Smooth muscle cell (in vitro differentiated cells): ENCODE data around the gene PRR12. TPM values are rescaled to one million over a fixed set of nuclear protein-coding genes. Genes with fewer than 3 reads are reported as not detected.

Source experiments
- DNase-seq: peaks from one replicate; lab custom pipeline; 2025; ENCODE audit not compliant: unreplicated experiment; lab: John Stamatoyannopoulos, UW
- H2AFZ ChIP-seq: fragments of 200-600 bp; sonication (generic); 2 replicates; pipeline ENCODE4 v1.6.0; 2016; ENCODE audit warnings: antibody characterized with exemption, low read depth, mild to moderate bottlenecking
- H3F3A ChIP-seq: fragments of 200-600 bp; sonication (generic); 2 replicates; pipeline ENCODE4 v1.6.0; 2017; ENCODE audit warnings: antibody characterized with exemption, low read depth
- H3K27ac ChIP-seq: fragments of 200-600 bp; sonication (generic); 2 replicates; pipeline ENCODE4 v1.5.1; 2016; ENCODE audit warnings: low read depth, mild to moderate bottlenecking
- H3K27me3 ChIP-seq: fragments of 200-600 bp; sonication (generic); 2 replicates; pipeline ENCODE4 v1.6.1; 2016; ENCODE audit warnings: low read depth, mild to moderate bottlenecking
- H3K36me3 ChIP-seq: fragments of 200-600 bp; sonication (generic); 2 replicates; pipeline ENCODE4 v1.5.1; 2016; ENCODE audit warnings: low read depth
- H3K4me1 ChIP-seq: fragments of 200-600 bp; sonication (generic); 2 replicates; pipeline ENCODE4 v1.5.1; 2016; ENCODE audit warnings: low read depth
- H3K4me2 ChIP-seq: fragments of 200-600 bp; sonication (generic); 2 replicates; pipeline ENCODE4 v1.6.0; 2016; ENCODE audit warnings: mild to moderate bottlenecking
- H3K4me3 ChIP-seq: fragments of 200-600 bp; sonication (generic); 2 replicates; pipeline ENCODE4 v1.5.1; 2016; ENCODE audit warnings: mild to moderate bottlenecking
- H3K79me2 ChIP-seq: fragments of 200-600 bp; sonication (generic); 2 replicates; pipeline ENCODE4 v1.6.0; 2016; ENCODE audit warnings: low read depth, mild to moderate bottlenecking
- H3K9ac ChIP-seq: fragments of 200-600 bp; sonication (generic); 2 replicates; pipeline ENCODE4 v1.6.0; 2016; ENCODE audit warnings: low read depth
- H3K9me3 ChIP-seq: fragments of 200-600 bp; sonication (generic); replicated peaks from 2 replicates; pipeline ENCODE4 v1.5.1; 2016; ENCODE audit warnings: low read depth
- H4K20me1 ChIP-seq: fragments of 200-600 bp; sonication (generic); 2 replicates; pipeline ENCODE4 v1.6.0; 2016; ENCODE audit warnings: low read depth
- WGBS: methylation state at CpG from one replicate; pipeline ENCODE4 v1.1.7; 2016; ENCODE audit warnings: low lambda C conversion rate; 5-methylcytosine and 5-hydroxymethylcytosine counted together
- polyA plus RNA-seq: library from polyadenylated mRNA; unstranded; fragments of >200 nt; fragmentation: Nextera tagmentation; extraction: Ambion mirVana; gene quantifications from 2 replicates; pipeline ENCODE4 v1.2.1, GENCODE V29; 2016
- total RNA-seq: library from RNA; depleted of rRNA; stranded (reverse); fragments of >200 nt; gene quantifications from 2 replicates; pipeline ENCODE4 v1.2.3, GENCODE V29; 2014
- TF ChIP-seq, protein P1 (sequence below): fragments of 200-600 bp; sonication (generic); IDR thresholded peaks from 2 replicates; pipeline ENCODE4 v1.5.1; 2017; ENCODE audit warnings: borderline replicate concordance, mild to moderate bottlenecking, antibody characterized with exemption; ENCODE audit not compliant: insufficient read depth, poor library complexity, severe bottlenecking

Gene PRR12
- total and polyA plus RNA-seq, 2 experiments from 2014 or later: 1.7 to 4.5 TPM

DNA sequence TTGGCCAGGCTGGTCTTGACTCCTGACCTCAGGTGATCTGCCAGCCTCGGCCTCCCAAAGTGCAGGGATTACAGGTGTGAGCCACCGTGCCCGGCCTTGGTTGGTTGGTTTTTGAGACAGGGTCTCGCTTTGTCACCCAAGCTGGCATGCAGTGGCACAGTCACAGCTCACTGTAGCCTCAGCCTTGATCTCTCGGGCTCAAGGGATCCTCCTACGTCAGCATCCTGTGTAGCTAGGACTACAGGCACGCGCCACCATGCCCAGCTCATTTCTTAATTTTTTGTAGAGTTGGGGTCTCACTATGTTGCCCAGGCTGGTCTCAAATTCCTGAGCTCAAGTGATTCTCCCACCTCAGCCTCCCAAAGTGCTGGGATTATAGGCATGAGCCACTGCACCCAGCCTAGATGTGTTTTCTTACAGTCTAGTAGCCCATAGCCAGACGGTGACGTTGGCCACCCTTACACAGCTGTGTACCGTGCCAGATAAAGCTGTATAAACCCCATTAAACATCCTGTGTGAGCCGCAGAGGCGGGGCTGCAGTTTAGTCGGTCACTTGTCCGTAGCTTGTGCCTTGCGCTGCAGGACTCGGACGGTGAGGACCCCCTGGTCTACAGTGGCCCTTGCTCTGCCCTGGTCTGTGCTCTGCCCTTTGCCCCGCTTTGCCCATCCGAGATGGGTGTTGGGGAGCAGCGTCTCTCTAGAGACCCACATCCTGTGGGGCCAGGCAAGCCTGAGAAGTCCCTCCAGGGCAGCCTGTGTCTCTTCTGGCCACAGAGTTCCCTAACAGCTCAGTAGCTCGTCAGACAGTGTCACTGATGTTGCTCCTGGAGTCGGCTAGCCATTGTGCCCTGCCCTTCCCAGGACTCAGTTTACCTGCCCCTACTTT lies 64.8 kb downstream of the PRR12 start:
- H3F3A ChIP-seq: no peaks in the 10 kb centered on the region
- DNase-seq: no peak
- H3K36me3 ChIP-seq: no peaks in the 10 kb centered on the region
- H3K27me3 ChIP-seq: no peaks in the 10 kb centered on the region
- H3K4me2 ChIP-seq: no peak overlapping the region
- peaks cover 20% of the 10 kb centered on the region for H4K20me1 ChIP-seq
- H3K27ac ChIP-seq: no peak overlapping the region
- no peak overlapping the region for H3K4me3 ChIP-seq
- H3K9me3 ChIP-seq: no peaks in the 10 kb centered on the region
- H3K9ac ChIP-seq: no peak overlapping the region
- WGBS: 96% methylated on average over 23 of the region's 23 CpGs
- H2AFZ ChIP-seq: no peak overlapping the region
- H3K79me2 ChIP-seq: no peaks in the 10 kb centered on the region
- TF ChIP-seq, protein P1, sequence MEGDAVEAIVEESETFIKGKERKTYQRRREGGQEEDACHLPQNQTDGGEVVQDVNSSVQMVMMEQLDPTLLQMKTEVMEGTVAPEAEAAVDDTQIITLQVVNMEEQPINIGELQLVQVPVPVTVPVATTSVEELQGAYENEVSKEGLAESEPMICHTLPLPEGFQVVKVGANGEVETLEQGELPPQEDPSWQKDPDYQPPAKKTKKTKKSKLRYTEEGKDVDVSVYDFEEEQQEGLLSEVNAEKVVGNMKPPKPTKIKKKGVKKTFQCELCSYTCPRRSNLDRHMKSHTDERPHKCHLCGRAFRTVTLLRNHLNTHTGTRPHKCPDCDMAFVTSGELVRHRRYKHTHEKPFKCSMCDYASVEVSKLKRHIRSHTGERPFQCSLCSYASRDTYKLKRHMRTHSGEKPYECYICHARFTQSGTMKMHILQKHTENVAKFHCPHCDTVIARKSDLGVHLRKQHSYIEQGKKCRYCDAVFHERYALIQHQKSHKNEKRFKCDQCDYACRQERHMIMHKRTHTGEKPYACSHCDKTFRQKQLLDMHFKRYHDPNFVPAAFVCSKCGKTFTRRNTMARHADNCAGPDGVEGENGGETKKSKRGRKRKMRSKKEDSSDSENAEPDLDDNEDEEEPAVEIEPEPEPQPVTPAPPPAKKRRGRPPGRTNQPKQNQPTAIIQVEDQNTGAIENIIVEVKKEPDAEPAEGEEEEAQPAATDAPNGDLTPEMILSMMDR: no peak
- no peaks in the 10 kb centered on the region for H3K4me1 ChIP-seq

DNA sequence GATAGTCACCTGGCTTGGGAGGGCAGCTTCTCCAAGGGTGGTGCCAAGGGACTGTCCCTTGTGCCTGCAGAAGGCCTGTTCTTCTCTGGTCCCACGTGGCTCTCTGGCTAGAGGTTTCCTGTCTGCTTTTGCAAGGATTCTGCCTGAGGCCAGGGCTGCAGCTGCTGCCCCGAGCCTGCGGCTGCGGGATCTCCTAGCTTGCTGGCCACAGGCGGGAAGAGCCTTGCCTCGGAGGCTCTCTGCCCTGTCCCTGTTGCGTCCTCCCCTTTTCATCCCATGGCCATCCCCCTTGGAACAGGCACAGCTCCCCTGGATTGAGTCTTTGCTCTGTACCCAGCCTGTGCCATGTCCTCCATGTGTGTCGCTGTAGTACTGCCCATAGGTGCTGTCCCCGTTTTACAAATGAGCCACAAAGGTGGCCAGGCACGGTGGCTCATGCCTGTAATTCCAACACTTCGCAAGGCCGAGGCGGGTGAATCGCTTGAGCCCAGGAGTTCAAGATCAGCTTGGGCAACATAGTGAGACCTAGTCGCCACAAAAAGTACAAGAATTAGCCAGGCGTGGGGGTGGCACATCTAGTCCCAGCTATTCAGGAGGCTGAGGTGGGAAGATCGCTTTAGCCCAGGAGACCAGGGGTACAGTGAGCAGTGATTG lies 65.6 kb downstream of the PRR12 start:
- TF ChIP-seq, protein P1: no peak
- H3K36me3 ChIP-seq: no peaks in the 10 kb centered on the region
- H3K9ac ChIP-seq: no peak overlapping the region
- no peaks in the 10 kb centered on the region for H3K27me3 ChIP-seq
- 95% methylated on average over 17 of the region's 17 CpGs for WGBS
- no peak overlapping the region for H2AFZ ChIP-seq
- H3K9me3 ChIP-seq: no peaks in the 10 kb centered on the region
- no peak overlapping the region for H3K27ac ChIP-seq
- H4K20me1 ChIP-seq: peaks cover 27% of the 10 kb centered on the region
- H3F3A ChIP-seq: no peaks in the 10 kb centered on the region
- no peak overlapping the region for H3K4me2 ChIP-seq
- H3K4me1 ChIP-seq: no peaks in the 10 kb centered on the region
- no peaks in the 10 kb centered on the region for H3K79me2 ChIP-seq
- DNase-seq: no peak
- H3K4me3 ChIP-seq: no peak overlapping the region

DNA sequence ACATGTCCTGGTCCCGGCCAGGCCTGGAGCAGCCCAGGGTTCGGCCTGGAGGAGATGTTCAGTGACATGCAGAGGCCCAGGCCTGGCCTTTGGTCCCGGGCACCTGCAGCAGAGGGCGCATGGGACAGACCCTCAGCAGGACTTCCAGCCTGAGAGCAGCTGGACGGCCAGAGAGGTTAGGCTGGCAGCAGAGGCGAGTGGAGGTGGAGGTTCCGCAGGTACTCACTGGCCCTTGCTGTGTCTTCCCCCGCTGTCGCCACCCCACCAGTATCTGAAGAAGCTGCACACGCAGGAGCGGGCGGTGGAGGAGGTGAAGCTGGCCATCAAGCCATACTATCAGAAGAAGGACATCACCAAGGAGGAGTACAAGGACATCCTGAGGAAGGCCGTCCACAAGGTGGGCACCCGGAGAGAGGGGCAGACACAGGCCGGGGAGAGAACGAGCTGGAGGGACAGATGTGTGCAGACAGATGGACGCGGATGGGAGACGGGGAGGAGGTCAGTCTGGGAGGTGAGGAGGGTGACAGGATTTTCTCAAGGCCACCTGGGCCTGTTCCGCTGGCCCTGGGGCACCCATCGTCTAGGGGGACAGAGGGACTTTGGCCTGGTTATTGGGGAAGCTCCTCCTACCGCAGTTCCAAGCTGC lies 66.6 kb downstream of the PRR12 start:
- Histone ChIP-seq H3K36me3 (no peaks in the 10 kb centered on the region), H2AFZ (no peak overlapping the region), H3K9ac (no peak overlapping the region), H3K27me3 (no peaks in the 10 kb centered on the region), H3F3A (no peaks in the 10 kb centered on the region), H3K4me2 (no peak overlapping the region), H3K4me3 (no peak overlapping the region), H3K79me2 (no peaks in the 10 kb centered on the region), H3K9me3 (no peaks in the 10 kb centered on the region), H4K20me1 (peaks cover 27% of the 10 kb centered on the region), H3K27ac (no peak overlapping the region), H3K4me1 (no peaks in the 10 kb centered on the region)
- no peak for DNase-seq
- WGBS: 97% methylated on average over 22 of the region's 22 CpGs
- TF ChIP-seq, protein P1: no peak
